GM12892 (cell line): ENCODE results near the gene NBEA.

Source experiments
- POLR2A ChIP-seq: IDR thresholded peaks from 2 replicates; pipeline ENCODE4 v1.6.1; 2011; ENCODE audit warnings: low read depth, low read length, control low read depth
- TAF1 ChIP-seq: IDR thresholded peaks from 2 replicates; pipeline ENCODE4 v1.6.1; 2011; ENCODE audit warnings: low read depth, mild to moderate bottlenecking, control low read depth, low read length, borderline replicate concordance

DNA sequence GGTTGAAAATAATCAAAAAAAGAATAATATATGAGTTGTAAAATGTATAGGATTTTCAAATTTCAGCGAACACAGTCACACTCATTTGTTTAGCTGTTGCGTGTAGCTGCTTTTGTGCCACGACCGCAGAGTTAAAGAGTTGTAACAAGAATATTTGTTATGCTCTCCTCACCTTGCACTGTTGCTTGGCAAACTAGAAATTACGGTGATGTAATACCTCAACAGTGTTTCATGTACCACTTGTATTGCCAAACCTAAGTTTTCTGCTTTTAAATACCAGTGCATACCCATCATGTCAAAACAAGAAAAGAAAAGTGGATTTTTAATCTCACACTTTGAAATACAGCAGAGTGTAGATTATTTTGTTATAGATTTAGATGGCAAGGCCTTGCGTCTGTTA lies 201.1 kb downstream of the NBEA start:
- TF ChIP-seq TAF1 (no peak), POLR2A (no peak)
